CD4-positive, alpha-beta T cell treated with Interleukin-12 subunit alpha and Interleukin-12 subunit beta, for 1 hour (primary cell): ENCODE data around the gene MICALL2.

Experiments used
- DNase-seq: peaks from one replicate; pipeline ENCODE4 v3.0.0-alpha.2; 2020

Gene MICALL2

GRCh38 chr7:1388021-1388702 lies 71.1 kb downstream of the MICALL2 start:
- no peak for DNase-seq

- no peak for DNase-seq
Observed at GRCh38 chr7:1387261-1387660, 72.0 kb downstream of the MICALL2 start.

- no peak for DNase-seq
Observed at GRCh38 chr7:1386623-1387220, 72.5 kb downstream of the MICALL2 start.

GRCh38 chr7:1385809-1386622 lies 73.3 kb downstream of the MICALL2 start:
- DNase-seq: no peak

- DNase-seq: no peak
Observed at GRCh38 chr7:1385086-1385808, 74.0 kb downstream of the MICALL2 start.
